BJ (cell line): ENCODE data around the gene SLC25A23. TPM values are rescaled to one million over a fixed set of nuclear protein-coding genes. Genes with fewer than 3 reads are reported as not detected.

Experiments
- CTCF ChIA-PET: fragments of 350-600 bp; formaldehyde crosslinking; extraction: SDS; loops from one replicate; lab custom pipeline; 2021; ENCODE audit warnings: antibody characterized with exemption, inconsistent platforms; lab: Yijun Ruan, JAX
- POLR2A ChIA-PET: fragments of 300-600 bp; sonication (Branson Sonifier 250); formaldehyde crosslinking; extraction: SDS; loops from one replicate; lab custom pipeline; 2021; ENCODE audit warnings: antibody characterized with exemption; lab: Charles Lee
- DNase-seq: peaks from one replicate; pipeline ENCODE4 v3.0.0-alpha.2; 2011; ENCODE audit warnings: low read depth
- H3K27me3 ChIP-seq: 2 replicates; pipeline ENCODE4 v1.6.0; 2011; ENCODE audit warnings: low read length; ENCODE audit not compliant: control insufficient read depth, insufficient read depth
- H3K36me3 ChIP-seq: 2 replicates; pipeline ENCODE4 v1.5.1; 2011; ENCODE audit warnings: low read length; ENCODE audit not compliant: control insufficient read depth, insufficient read depth
- H3K4me3 ChIP-seq: 2 replicates; pipeline ENCODE4 v1.5.1; 2011; ENCODE audit warnings: low read depth, mild to moderate bottlenecking, control low read depth, low read length
- polyA plus RNA-seq: library from polyadenylated mRNA; depleted of rRNA; stranded (reverse); fragments of >200 nt; gene quantifications from 2 replicates; pipeline ENCODE4 v1.2.3, GENCODE V29; 2011
- TF ChIP-seq, protein P1 (sequence below): IDR thresholded peaks from 2 replicates; pipeline ENCODE4 v1.5.1; 2011; ENCODE audit warnings: low read depth, mild to moderate bottlenecking, control low read depth, inconsistent platforms, low read length, moderate library complexity; ENCODE audit not compliant: insufficient read depth

SLC25A23 gene
- polyA plus RNA-seq, 1 experiment, result 7.4 TPM

DNA sequence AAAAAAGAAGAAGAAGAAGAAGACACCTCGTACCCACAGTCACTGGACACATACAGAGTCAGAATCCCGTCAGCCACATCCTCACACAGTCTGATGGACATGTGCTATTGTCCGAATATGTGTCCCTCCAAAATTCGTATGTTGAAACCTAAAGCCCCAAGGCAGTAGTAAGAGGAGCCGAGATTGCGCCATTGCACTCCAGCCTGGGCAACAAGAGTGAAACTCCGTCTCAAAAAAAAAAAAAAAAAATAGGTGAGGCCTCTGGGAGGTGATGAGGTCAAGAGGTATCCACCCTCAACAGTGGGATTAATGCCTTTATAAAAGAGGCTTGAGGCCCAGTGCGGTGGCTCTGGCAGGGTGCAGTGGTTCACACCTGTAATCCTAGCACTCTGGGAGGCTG lies 24.6 kb upstream of the SLC25A23 start:
- no peaks in the 10 kb centered on the region for H3K27me3 ChIP-seq
- H3K4me3 ChIP-seq, result no peak overlapping the region
- TF ChIP-seq, protein P1, sequence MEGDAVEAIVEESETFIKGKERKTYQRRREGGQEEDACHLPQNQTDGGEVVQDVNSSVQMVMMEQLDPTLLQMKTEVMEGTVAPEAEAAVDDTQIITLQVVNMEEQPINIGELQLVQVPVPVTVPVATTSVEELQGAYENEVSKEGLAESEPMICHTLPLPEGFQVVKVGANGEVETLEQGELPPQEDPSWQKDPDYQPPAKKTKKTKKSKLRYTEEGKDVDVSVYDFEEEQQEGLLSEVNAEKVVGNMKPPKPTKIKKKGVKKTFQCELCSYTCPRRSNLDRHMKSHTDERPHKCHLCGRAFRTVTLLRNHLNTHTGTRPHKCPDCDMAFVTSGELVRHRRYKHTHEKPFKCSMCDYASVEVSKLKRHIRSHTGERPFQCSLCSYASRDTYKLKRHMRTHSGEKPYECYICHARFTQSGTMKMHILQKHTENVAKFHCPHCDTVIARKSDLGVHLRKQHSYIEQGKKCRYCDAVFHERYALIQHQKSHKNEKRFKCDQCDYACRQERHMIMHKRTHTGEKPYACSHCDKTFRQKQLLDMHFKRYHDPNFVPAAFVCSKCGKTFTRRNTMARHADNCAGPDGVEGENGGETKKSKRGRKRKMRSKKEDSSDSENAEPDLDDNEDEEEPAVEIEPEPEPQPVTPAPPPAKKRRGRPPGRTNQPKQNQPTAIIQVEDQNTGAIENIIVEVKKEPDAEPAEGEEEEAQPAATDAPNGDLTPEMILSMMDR, result no peak
- ChIA-PET CTCF (no interaction called here), POLR2A (no interaction called here)
- DNase-seq, result no peak
- no peaks in the 10 kb centered on the region for H3K36me3 ChIP-seq

GRCh38 chr19:6483235-6483634 lies 23.6 kb upstream of the SLC25A23 start:
- DNase-seq, result no peak
- H3K27me3 ChIP-seq, result no peaks in the 10 kb centered on the region
- CTCF ChIA-PET, result interaction anchor here (0.9 to 3.3 kb wide), 2 partner anchors 9 to 14 kb away, joined by 3 to 7 read pairs; no protein-coding TSS in a partner anchor
- TF ChIP-seq, protein P1, result no peak
- H3K4me3 ChIP-seq, result no peak overlapping the region
- POLR2A ChIA-PET, result interaction anchor here (0.6 kb wide), 1 partner anchor 8 kb away, joined by 3 read pairs; no protein-coding TSS in a partner anchor
- H3K36me3 ChIP-seq, result no peaks in the 10 kb centered on the region

GRCh38 chr19:6482343-6482686 lies 22.7 kb upstream of the SLC25A23 start:
- CTCF ChIA-PET, result interaction anchor here (1.2 to 3.3 kb wide), 3 partner anchors 10 to 261 kb away, joined by 3 to 7 read pairs (median 4); no protein-coding TSS in a partner anchor
- TF ChIP-seq, protein P1, result no peak
- Histone ChIP-seq H3K36me3 (no peaks in the 10 kb centered on the region), H3K27me3 (no peaks in the 10 kb centered on the region), H3K4me3 (no peak overlapping the region)
- POLR2A ChIA-PET, result no interaction called here
- DNase-seq, result no peak

GRCh38 chr19:6481541-6482342 lies 22.1 kb upstream of the SLC25A23 start, which contains the start of gene DENND1C:
DENND1C (minus strand) TSS chr19:6481787; CDS start chr19:6481695, 92 bp downstream.
- ChIA-PET CTCF (interaction anchor here (0.8 to 3.3 kb wide), 5 partner anchors 11 to 260 kb away, joined by 3 to 7 read pairs (median 3); no protein-coding TSS in a partner anchor), POLR2A (no interaction called here)
- Histone ChIP-seq H3K36me3 (no peaks in the 10 kb centered on the region), H3K27me3 (no peaks in the 10 kb centered on the region), H3K4me3 (no peak within 1 kb of the TSS)
- TF ChIP-seq, protein P1, result peak; percentile 56
- no peak for DNase-seq

GRCh38 chr19:6480848-6481415 lies 21.3 kb upstream of the SLC25A23 start:
- no peak for DNase-seq
- POLR2A ChIA-PET, result no interaction called here
- CTCF ChIA-PET, result interaction anchor here (0.8 to 3.3 kb wide), 3 partner anchors 12 to 152 kb away, joined by 3 to 7 read pairs (median 3); no protein-coding TSS in a partner anchor
- Histone ChIP-seq H3K4me3 (no peak overlapping the region), H3K27me3 (no peaks in the 10 kb centered on the region), H3K36me3 (no peaks in the 10 kb centered on the region)
- TF ChIP-seq, protein P1, result no peak
